Lower leg skin (tissue), 4 donors: ENCODE measurements around the gene GAST. TPM values are rescaled to one million over a fixed set of nuclear protein-coding genes. Genes with fewer than 3 reads are reported as not detected.

ENCODE experiments used
- DNase-seq, 2 donors: peaks; one replicate each; pipeline ENCODE4 v3.0.0-alpha.2; 2019; ENCODE audit warnings: low spot score in 2 of 2
- H3K4me3 ChIP-seq: fragments of 200-600 bp; sonication (generic); 2 replicates; pipeline ENCODE4 v1.5.1; 2017; ENCODE audit warnings: mild to moderate bottlenecking, low read depth; ENCODE audit not compliant: poor library complexity, severe bottlenecking
- CTCF ChIP-seq, 3 donors: fragments of 450-650 bp; IDR thresholded peaks; one replicate each; pipeline ENCODE4 v1.5.1; 2016; ENCODE audit warnings: antibody characterized with exemption in 3 of 3, mild to moderate bottlenecking in 3 of 3, moderate library complexity in 2 of 3
- POLR2A ChIP-seq, 2 donors: fragments of 450-650 bp; IDR thresholded peaks; one replicate each; pipeline ENCODE4 v1.6.1; 2016 to 2017; ENCODE audit warnings: antibody characterized with exemption in 2 of 2, mild to moderate bottlenecking in 1 of 2, moderate library complexity in 1 of 2
- WGBS, 2 donors: methylation state at CpG; one replicate each; pipeline ENCODE4 v1.1.5; 2018; 5-methylcytosine and 5-hydroxymethylcytosine counted together
- intact Hi-C: fragments of 100-400 bp; cut with DNase I; formaldehyde crosslinking; loops from one replicate; pipeline ENCODE4 v1.15.0; 2023; ENCODE audit warnings: low total_unique reads
- total RNA-seq, 4 donors: library from RNA; depleted of rRNA; stranded (reverse); fragments of >200 nt; gene quantifications; one replicate each; pipeline ENCODE4 v1.1.0, GENCODE V29; 2016

GAST gene
- total RNA-seq, 4 donors from 2014 or later, result not detected

DNA sequence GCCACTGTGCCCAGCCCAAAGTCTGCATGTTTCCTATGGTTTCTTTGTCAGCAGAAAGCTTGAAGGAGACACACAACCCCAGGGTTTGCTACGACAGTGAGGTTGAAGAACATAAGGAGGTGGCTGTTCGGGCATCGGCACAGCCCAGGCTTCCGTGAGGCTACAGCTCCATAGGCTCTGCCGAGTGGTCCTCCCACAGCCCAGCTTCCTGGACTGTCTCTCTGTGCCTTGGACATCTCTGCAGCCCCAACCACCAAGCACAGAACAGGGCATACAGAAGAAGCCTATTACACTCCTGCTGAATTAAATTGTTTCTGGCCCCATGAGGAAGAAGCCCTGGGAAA, 25.5 kb downstream of the GAST start:
- intact Hi-C loops, result loop anchor here (2.0 kb wide), 1 partner anchor 65 kb away; no protein-coding TSS in a partner anchor
- 32 to 90% methylated on average over 3 to 5 of the region's 5 CpGs for WGBS, 2 donors

GRCh38 chr17:41738077-41738800, 26.1 kb downstream of the GAST start:
- DNase-seq, result peak; percentile 68 to 97
- no peak overlapping the region for H3K4me3 ChIP-seq
- whole genome bisulfite sequencing, 2 donors, result 33 to 34% methylated on average over 9 to 10 of the region's 10 CpGs
- intact Hi-C loops, result no loop called here
- TF ChIP-seq CTCF (IDR thresholded peaks at IDR 0.05), result peak in 1 of 3 donors; percentile 96
- TF ChIP-seq POLR2A (IDR thresholded peaks at IDR 0.05), result no peak

More for the DNA sequence above, 25.5 kb downstream of the GAST start:
- no peak overlapping the region for H3K4me3 ChIP-seq
- TF ChIP-seq POLR2A (IDR thresholded peaks at IDR 0.05) (no peak), CTCF (IDR thresholded peaks at IDR 0.05) (no peak)
- no peak for DNase-seq

DNA sequence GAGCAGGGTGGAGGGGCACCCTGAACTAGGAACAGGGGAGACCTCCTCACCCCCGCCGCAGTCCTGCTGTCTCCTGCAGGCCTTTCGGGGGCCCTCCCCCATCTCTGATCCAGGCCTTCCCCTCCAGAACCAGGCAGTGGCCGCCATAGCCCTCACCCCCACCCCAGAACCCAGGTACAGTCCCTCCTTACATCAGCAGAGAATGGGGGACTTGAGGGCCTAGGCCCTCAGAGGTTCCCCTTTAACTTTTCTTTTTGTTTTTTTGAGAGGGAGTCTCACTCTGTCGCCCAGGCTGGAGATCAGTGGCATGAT, 26.6 kb downstream of the GAST start:
- no peak overlapping the region for H3K4me3 ChIP-seq
- DNase-seq, result no peak
- no peak for TF ChIP-seq CTCF (IDR thresholded peaks at IDR 0.05)
- TF ChIP-seq POLR2A (IDR thresholded peaks at IDR 0.05), result no peak
- intact Hi-C loops, result no loop called here
- 95 to 99% methylated on average over 5 of the region's 5 CpGs for WGBS, 2 donors

DNA sequence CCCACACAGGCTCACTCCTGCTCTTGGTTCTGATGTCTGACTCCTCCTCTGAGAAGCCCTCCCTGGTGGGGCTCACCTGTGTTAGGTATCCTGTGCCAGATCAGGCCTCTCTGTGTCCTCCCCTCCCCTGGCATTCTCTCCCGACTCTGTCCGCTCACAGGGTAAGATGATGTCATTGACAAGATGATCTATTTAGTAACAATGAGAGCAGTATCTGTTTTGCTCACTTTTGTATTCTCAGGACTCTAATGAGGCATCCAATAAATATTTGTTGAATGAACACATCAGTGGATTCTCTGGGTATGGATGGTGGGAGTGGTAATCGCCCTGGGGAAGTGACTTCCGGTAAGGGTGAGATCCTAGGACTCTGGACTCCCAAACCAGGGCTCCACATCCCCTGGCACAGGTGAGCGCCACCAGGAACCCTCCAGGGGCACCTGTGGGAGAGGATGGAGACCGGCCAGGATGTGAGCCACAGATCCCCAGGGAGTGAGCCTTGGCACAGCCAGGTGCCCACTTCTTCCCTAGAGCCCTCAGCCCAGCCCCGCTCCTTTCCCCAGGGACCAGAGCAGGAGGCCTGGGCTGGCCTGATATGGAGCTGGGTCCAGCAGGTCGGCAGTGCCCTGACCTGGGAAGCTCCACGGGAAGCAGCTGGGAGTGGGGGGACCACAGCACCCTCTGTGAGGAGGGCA, 27.7 kb downstream of the GAST start:
- WGBS, 2 donors, result 58 to 62% methylated on average over 6 to 8 of the region's 9 CpGs
- H3K4me3 ChIP-seq, result no peak overlapping the region
- intact Hi-C loops, result no loop called here
- TF ChIP-seq CTCF (IDR thresholded peaks at IDR 0.05) (no peak), POLR2A (IDR thresholded peaks at IDR 0.05) (no peak)
- no peak for DNase-seq

DNA sequence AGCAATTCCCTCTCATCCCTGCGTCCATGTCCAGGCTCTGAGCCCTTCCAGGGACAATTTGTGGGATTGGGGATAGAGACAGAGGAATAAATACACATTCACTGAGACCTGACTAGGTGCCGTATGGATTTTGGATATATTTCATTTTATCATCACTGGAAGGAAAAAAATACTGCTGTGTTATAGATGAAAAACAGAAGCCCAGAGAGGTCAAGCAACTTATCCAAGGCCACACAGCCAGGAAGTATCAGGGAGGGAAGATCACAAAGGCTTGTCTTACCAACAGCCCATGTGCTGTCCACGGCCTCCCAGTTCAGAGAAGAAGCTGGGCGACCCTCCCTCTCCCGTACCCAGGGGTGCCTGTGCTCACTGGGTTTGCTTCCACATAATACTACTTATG, 28.4 kb downstream of the GAST start:
- DNase-seq, result no peak
- intact Hi-C loops, result no loop called here
- no peak overlapping the region for H3K4me3 ChIP-seq
- 89 to 91% methylated on average over 5 of the region's 5 CpGs for WGBS, 2 donors
- TF ChIP-seq POLR2A (IDR thresholded peaks at IDR 0.05), result no peak
- no peak for TF ChIP-seq CTCF (IDR thresholded peaks at IDR 0.05)
